ENCODE results near the gene ZNF740.

The ZNF740 gene

DNA sequence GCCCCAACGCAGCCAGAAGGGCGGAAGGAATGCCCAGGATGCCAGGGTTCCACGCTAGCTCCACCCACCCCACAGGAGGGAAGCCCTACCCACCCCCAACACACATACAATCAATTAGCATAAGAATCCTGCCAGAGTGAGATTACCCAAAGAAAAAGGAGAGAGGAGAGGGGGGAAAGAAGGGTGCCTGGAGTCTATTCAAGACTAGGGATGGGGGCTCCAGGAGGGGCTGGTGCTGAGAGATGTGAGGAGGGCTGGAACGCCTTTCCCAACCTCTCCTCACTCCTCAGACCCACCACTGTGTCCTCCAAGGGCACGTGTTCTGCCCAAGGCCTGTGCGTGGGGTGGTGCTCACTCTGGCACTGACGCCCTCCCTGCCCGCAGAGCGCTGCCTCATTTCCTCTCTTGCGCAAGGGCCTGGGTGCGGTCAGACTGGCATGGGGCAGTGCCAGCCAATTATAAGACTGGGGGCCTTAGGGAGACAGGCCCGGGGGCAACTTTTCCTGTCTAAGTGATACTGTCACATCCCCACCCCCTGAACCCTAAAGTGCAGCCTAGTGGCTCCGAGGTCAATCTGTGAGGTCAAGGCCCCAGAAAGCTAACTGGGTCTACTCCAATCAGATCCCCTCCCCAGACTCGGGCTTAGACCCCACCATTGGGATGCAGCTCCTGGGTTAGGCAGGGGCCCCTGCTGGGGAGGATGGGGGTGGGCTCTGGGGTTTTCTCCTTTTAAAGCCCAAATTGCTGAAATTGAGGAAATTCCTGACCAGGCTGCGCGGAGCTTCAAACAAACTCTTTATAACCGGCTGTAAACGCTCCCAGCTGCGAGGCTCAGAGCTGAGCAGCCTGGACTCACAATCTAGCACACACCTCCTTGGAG is 36.8 kb downstream of the ZNF740 start:
- DNase-seq, result peak; percentile 73

DNA sequence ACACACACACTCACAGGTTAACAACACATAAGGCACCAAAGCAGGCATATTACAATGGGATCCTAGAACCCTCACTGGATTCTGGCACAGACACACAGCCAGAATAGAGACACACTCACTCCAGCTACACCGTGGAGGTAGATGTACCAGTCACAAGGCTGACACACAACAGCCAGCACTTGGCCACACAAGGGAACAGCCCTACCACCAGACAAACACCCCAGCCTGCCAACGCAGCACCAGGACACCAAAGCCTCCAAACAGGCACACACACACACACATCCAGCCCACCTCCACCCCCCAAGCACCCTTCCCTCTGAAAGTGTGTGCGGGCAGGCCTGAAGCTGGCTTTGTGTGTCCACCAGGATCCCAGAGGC is 37.4 kb downstream of the ZNF740 start:
- DNase-seq, result no peak

DNA sequence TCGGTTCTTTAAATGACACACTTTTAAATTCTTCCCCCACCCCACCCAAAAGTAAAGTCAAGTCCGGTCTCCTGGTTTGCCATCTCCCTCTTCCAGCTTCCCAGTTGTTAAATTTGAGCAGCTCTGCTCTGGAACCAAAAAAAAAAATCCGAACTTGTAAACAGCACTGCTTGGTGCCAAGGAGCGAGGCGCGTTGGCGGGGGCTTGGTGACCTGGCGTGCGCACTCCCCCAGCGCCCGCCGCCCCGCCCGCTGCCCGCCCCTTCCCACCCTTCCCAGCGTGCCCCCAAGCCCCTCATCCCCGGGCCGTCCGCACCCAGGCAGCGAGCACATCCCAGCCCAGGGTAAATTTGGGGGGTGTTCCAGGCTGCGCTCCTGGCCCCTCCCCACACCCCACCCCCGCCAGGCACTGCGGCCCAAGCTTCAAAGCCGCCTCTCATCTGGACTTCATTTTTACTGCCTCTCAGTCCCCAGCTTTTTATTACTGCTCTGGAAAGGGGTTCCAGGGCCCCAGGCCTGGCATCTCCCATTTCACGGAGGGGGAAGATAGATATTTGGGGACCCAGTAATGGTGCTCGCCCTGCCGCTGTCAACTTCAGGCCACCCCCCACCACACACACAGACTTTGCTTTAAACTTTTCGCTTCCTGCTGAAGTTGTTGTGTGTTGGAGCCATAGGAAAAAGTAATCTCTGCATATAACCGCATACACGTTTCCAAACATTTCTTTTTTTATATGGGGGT is 38.2 kb downstream of the ZNF740 start:
- DNase-seq, result no peak

DNA sequence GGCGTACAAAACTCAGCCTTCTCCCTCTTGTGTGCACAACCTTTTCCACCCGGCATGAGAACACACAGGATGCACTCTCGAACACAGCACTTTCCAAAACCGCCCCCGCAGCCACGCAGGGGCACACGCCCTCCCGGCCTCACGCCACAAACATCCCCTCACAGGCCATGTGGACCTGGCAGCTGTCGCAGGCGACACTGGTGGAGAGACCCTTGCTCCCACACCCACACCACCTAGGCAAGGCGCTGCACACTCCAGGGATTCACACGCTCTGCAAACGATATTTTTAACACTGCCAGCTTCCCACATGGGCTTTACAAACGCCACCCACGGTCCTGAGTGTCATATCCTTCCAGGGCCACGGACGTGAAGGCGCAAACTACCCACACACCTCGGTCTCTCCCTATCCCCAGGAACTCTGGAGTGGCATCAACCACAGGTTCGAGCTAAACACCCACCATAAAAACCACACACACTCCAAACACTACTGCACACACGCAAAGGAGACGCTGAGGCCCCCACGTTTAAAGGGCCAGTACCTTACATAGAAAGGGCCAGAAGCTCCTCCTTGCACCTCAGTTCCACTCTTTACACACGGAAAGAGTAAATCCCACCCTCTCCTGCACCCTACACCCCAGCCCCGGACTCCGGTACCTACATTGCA is 38.9 kb downstream of the ZNF740 start:
- DNase-seq, result peak; percentile 82

DNA sequence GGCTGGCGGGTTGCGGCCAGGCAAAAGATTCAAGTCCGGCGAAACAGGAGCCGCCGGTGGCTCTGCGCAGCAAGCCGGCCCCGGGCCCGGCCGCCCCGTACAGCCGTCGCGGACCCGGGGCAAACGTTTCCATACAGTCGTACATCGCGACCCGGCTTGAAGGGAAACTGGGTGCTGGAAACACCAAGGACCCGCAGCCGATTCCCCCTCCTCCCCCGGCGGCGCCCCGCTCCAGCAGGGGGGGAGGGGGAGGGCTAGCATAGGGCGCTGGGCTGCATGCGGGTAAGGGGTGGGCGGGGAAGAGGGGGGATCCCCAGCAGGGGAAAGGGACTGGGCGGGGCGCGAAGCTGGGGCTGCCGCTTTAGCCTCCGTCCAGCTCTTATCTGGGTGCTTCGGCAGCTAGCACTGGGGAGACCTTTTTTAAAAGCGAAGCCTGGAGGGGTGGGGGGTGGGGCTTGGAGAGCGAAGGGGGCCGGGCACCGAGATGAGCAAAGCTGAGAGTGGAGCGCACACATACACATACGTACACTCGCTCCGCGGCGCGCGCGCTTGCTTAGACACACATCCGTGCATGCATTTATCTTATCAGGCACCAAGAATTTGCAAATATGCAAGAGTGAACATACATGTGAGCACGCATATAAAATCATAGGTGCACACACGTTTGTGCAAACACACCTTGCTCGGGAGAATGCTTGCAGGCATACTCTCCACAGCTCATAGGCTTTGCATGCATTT is 39.6 kb downstream of the ZNF740 start:
- DNase-seq, result peak; percentile 90

DNA sequence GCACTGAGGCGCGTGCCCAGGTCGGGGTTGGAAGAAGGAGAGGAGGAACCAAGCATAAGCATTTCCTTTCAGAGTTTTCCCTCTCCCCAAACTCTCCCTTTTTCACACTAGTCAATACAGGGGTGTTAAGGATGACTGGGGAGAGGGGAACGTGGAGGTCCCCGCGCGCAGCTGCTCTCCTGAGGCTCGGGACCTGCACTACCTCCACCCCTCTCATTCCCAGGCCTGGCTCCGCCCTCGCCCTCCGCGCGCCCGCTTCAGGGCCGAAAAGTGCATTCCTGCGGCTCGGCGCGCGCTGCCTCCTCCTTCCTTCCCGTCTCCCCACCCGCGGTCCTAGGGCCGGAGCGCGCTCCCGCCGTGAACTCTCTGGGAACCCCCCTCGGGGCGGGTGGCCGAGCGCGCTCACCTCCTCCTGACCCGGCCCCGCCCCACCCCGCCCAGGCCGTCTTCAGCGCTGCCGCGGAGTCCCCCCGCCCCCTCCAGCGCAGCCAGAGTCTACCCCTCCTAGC is 40.2 kb downstream of the ZNF740 start:
- peak; percentile 99 for DNase-seq

DNA sequence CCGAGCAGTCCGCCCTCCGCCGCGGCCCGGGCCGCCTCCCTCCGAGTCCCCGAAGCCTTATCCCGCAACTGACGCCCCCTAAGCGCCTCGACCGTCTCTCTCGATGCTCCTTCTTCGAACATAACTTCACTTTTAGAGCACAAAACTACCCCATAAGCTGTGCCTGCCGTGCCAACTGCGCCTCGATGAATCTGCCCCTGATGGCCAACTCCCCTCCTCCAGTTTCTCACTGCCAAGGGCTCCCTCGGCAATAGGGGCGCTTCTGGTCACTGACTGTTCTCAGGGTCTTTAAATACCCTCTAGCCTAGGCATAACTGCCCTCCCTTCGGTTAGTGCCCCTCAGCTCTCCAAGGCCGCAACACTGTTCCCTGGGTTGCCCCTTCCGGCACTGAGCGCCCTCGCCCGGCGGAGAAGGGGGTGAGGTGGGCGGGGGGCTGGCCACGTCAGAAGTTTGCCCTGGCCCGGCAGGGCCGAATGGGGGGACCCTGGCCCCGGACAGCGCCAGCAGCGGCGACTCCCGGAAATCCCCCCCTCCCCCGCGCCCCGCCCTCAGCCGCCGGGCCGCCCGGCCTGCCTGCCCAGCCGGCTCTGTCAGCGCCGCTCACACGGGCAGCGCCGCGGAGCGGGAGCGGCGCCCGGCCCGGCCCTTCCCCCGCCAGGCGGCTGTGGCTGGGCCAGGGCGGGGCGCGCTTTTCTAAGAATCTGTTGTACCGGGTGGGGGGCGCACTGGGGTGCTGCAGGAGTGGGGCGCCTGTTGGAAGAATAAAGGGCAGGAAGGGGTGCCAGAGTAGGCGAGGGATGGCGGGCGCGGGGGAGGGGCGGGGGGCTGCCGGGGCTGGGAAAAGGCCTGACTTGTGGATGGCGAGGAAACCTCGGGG is 40.9 kb downstream of the ZNF740 start:
- peak; percentile 81 for DNase-seq

DNA sequence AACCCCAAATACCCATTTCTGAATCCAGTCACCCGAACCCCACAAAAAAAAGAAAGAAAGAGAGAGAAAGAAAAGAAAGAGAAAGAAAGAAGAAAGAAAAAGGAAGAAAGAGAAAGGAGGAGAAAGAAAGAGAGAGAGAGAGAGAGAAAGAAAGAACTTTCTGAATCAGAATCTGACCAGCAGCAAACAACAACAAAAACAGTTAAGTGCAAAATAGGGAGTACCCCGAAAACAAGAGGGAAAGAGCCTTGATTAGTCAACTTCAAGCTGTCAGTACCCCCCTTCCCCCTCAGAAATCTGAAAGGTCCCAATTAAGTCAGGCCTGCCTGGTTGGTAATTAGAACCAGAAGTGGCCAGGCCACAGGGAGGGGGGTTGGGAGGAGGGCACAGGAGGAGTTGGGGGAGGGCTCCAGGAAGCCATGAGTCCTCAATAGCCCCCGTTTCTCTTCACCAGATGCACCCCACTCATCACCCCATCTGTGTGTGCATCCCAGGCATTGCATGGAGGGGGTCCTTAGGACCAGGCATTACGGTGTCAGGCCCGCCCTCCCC is 41.7 kb downstream of the ZNF740 start:
- DNase-seq, result no peak

DNA sequence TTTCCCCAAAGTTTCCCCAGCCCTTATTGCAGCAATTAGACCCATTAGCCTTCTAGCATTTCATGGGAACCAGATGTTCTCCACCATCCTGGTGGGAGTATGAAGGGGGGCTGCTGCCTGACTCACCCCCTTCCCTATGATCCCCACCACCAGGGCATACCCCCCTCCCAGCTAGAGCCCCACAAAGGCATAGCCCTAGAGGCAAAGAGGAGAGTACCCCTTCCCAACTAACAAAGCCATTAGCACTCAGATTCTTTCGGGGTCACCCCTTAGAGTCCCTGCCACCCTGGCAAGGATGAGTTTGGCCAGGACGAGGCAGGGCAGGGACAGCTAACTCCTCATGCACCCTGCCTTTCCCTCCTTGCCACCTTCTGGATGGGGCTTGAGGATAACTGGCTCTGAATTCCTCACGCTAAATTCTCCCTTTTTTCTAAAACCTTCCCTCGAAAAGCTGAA is 42.3 kb downstream of the ZNF740 start:
- DNase-seq, result no peak

DNA sequence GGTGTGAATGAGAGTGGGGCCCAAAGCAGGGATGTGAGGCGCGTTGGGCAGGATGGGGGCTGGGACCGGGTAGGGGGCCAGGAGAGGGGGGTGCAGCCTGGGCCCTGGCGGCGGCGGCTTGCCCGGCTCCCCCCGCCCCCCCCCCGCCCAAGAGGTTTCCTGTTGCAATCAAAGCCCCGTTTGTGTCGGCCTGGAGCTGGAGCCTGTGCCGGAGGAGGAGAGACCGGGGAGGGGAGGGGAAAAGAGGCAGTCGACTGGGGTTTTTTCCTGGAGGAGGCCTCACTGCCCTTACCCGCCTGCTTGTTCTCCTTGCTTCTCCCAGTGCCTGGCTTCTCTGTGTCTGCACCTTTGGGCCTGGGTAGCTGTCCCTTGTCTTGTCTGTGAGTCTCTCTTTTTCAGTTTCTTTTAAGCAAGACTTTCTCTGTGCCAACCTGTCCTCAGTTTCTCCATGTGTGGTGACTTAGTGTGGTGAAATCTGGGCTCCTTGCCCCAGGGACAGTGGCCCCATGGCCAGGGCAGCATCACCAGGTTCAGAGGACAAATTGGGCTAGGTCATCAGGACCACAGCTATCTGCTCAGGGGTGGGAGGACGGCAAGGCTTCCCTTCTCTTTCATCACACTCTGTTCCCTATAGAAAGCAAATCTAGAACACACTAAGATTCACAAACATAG is 43.0 kb downstream of the ZNF740 start:
- DNase-seq, result no peak

DNA sequence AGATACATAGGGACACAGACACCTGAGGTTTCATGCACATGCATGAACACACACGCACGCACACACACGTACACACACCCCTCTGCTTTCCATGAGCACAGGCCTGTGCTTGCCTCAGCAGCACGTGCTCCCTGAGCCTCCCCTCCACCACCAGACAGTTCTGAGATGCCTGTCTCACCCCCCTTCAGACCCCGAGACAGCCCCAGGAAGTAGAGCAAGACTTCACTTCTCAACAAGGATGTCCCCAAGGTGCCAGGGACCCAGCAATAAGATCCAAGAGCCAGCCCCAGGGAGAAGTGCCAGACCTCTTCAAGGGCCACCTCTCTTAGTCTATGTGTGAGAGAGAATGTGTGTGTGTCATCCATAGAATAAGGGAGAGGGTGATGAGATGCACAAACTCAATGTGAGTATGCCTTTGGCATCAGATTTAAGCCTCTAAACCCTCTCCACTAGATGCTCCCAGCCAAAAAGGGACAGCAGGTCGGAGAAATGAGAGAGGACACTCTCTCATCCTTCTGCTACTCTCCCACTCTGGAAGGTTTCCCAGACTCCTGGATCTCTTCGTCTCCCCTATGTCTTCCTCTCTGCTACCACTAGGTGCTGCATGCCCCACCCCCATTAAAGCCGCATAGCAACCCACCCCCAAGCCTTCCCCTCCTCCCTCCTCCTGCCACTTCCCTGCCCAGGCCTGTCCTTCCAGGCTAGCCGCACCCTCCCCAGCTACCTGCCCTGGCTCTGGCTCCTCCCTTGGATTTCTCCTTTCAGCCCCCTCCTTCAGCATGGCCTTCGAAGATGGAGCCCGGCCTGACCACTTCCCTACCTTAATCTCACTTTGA is 43.8 kb downstream of the ZNF740 start:
- peak; percentile 82 for DNase-seq

DNA sequence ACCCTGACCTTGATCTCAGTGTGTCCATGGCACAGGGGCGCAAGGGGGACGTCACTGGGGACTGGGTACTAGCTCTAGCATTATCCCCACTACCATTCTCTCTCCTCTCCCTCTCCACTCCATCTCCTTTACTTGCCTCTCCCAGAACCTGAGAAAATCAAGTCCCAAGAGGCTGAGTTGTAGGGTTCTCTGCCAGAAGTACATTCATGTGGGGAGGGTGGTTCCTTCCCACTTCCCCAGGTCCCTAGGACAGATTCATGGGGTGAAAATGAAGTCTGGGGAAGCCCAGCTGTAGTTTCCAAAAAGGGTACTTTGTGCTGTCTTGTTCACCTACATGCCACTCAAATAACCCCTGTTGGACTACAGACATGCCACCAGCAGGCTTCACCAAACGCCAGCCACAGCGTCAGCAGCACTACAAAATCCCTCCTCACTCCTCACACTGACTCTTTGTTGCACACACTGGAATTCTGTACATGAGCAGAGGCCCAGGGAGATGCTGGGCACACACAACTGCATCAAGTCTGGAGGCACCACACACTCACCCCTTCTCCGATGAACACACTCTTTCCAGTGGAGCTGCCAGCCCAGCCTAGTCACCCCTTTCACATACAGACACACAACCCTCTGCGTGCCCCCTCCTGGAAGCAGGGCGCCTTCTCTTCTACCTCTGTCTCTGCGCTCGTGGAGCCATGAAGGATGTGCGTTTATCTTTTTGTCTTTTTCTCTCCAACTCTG is 44.5 kb downstream of the ZNF740 start:
- no peak for DNase-seq

DNA sequence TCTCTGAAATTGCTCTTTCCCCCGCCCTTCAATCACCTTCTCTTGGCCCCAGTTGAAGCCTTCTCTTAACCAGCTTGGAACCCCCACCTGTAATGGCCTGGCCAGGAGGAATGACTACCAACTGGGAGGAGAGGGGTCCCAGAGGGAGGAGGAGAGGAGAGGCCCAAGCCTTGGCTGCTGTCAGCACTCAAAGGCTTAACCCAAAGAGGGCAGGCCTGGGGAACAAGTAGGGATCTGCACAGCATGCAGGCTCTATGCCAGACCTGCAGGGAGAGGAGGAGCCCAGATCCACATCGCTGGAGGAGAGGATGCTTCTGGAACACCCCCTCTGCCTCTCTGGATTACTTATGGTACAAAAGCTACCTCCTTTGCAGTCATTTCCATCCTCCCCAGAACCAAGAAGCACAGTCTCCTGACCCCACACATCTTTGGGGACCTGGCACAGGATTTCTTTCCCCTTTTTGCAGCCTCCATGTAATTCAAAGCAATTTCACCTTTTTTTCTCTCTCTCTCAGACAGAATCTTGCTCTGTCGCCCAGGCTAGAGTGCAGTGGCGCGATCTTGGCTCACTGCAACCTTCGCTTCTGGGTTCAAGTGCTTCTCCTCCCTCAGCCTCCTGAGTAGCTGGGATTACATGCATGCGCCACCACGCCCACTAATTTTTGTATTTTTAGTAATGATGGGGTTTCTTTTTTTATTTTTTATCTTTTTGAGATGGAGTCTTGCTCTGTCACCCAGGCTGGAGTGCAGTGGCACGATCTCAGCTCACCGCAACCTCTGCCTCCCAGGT is 45.3 kb downstream of the ZNF740 start:
- DNase-seq, result no peak

DNA sequence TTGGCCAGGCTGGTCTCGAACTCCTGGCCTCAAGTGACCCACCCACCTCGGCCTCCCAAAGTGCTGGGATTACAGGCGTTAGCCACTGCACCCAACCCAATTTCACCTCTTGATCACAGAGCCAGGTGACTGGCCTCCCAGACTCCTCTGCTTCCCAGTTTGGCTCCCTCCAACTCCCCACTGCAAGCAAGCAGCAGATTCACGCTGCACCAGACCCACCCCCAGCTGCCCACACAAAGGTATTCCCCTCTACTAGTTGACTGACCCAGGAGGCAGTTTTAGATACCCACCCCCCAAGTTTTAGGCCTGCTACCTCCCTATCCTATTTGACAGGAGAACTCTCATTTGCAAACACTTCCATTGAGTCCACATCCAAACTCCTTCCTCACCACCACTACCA is 46.3 kb downstream of the ZNF740 start:
- DNase-seq, result no peak

DNA sequence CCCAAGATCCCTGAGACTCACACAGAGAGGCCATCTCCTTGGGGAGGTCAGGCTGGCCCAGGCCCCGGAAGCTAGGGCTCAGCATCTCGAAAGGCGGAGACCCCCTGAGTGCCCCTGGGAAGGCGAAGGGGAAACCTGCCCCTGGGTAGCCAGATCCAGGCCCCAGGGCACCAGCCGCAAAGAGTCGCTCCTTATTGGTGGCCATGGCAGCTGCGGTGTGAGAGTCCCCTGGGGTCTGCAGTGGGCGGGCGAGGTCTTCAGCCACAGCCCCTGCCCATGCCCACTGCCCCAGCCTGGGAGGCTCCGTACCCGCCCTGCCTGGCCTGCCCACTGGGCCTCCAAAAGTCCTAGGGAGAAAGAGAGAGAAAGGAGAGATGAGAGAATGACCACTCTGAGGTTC is 46.8 kb downstream of the ZNF740 start:
- no peak for DNase-seq

DNA sequence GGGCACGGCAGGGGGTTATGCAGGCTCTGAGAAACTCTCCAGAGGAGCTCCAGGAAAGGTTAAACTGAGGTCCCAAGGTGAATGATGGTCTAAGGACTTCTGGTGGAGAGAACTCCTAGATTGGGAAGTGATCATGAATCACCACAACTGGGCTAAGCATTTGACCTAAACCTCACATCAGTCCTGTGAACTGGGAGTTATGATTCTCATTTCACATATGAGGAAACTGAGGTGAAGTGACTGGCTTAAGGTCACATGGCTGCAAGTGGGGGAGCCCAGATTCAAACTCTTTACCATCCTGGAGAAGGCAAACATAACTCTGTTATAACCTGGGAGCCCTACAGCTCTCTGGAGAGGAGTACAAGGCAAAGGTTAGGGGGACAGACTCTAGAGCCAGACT is 47.3 kb downstream of the ZNF740 start:
- no peak for DNase-seq

DNA sequence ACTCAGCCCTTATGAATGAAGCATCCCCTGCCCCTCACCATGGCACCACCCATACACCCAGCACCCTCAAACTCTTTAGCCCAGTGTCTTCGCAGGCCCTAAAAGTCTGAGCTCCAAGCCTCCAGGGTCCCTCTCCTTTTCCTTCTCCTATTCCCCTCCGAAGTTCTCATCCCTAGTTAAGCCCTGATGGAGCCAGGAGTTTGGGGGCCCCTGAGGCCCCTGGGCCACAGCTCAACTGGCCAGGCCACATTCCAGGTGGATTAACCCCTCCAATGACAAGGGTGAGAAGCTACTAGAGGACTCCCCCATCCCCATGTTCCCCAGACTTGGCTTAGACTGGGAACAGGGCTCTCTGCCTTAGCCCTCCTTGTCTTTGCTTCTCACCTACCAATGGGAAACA is 48.9 kb downstream of the ZNF740 start:
- DNase-seq, result no peak
